Brain microvascular endothelial cell (primary cell): Measurements from ENCODE around the gene KIF5C.

ENCODE experiments used
- DNase-seq: peaks from one replicate; pipeline ENCODE4 v3.0.0-alpha.2; 2020
- H3K27ac ChIP-seq: fragments of 250-450 bp; sonication (Bioruptor Pico); 2 replicates; pipeline ENCODE4 v1.5.1; 2020; ENCODE audit warnings: mild to moderate bottlenecking, moderate library complexity
- H3K27me3 ChIP-seq: fragments of 250-450 bp; sonication (Bioruptor Pico); replicated peaks from 2 replicates; pipeline ENCODE4 v1.5.1; 2020; ENCODE audit warnings: mild to moderate bottlenecking
- H3K36me3 ChIP-seq: fragments of 250-450 bp; sonication (Bioruptor Pico); replicated peaks from 2 replicates; pipeline ENCODE4 v1.5.1; 2020; ENCODE audit warnings: mild to moderate bottlenecking
- H3K4me3 ChIP-seq: 2 replicates; pipeline ENCODE4 v1.5.1; 2011; ENCODE audit warnings: low read depth, mild to moderate bottlenecking, control low read depth, low read length, moderate library complexity
- in situ Hi-C: cut with HindIII; loops from 2 replicates; pipeline ENCODE4 v1.10.0; 2017; ENCODE audit warnings: low sequenced_read_pairs, low pct_ligation_motif_present
- TF ChIP-seq, protein P1 (sequence below): IDR thresholded peaks from 2 replicates; pipeline ENCODE4 v1.5.1; 2011; ENCODE audit warnings: low read depth, mild to moderate bottlenecking, moderate library complexity, low read length, control low read depth, inconsistent platforms; ENCODE audit errors: missing control alignments

Gene KIF5C

GRCh38 chr2:148909114-148909513 is 34.1 kb downstream of the KIF5C start:
- H3K36me3 ChIP-seq = no peaks in the 10 kb centered on the region
- no peak for DNase-seq
- in situ Hi-C loops = no loop called here
- no peaks in the 10 kb centered on the region for H3K27me3 ChIP-seq
- H3K4me3 ChIP-seq = no peak overlapping the region
- no peak overlapping the region for H3K27ac ChIP-seq
- TF ChIP-seq, protein P1, sequence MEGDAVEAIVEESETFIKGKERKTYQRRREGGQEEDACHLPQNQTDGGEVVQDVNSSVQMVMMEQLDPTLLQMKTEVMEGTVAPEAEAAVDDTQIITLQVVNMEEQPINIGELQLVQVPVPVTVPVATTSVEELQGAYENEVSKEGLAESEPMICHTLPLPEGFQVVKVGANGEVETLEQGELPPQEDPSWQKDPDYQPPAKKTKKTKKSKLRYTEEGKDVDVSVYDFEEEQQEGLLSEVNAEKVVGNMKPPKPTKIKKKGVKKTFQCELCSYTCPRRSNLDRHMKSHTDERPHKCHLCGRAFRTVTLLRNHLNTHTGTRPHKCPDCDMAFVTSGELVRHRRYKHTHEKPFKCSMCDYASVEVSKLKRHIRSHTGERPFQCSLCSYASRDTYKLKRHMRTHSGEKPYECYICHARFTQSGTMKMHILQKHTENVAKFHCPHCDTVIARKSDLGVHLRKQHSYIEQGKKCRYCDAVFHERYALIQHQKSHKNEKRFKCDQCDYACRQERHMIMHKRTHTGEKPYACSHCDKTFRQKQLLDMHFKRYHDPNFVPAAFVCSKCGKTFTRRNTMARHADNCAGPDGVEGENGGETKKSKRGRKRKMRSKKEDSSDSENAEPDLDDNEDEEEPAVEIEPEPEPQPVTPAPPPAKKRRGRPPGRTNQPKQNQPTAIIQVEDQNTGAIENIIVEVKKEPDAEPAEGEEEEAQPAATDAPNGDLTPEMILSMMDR = no peak

DNA sequence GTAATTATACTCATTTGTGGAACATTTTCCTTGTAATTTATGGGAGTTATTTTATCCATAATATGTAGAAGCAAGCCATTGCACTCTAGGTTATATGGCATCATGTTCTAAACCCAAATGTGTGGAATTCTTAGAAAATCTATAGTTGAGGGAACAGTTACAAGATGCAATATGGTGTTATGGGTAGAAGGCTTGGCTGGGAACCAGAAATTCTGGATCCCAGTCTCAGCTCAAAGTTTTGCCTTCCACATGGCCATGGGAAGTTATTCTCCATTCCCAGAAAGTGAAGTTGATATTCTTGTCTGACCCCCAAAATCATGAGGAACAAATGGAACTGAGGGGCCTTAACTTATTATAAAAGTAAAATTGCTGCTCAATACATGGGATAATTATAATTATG is 38.0 kb downstream of the KIF5C start:
- in situ Hi-C loops = no loop called here
- Histone ChIP-seq H3K4me3 (no peak overlapping the region), H3K27me3 (no peaks in the 10 kb centered on the region), H3K36me3 (no peaks in the 10 kb centered on the region), H3K27ac (no peak overlapping the region)
- no peak for DNase-seq
- TF ChIP-seq, protein P1 = no peak

GRCh38 chr2:148913492-148913891 is 38.5 kb downstream of the KIF5C start:
- in situ Hi-C loops = no loop called here

GRCh38 chr2:148914463-148914862 is 39.4 kb downstream of the KIF5C start:
- H3K36me3 ChIP-seq = no peaks in the 10 kb centered on the region
- DNase-seq = no peak
- in situ Hi-C loops = no loop called here
- TF ChIP-seq, protein P1 = no peak
- H3K4me3 ChIP-seq = no peak overlapping the region
- H3K27me3 ChIP-seq = no peaks in the 10 kb centered on the region
- H3K27ac ChIP-seq = no peak overlapping the region

More at GRCh38 chr2:148913492-148913891, 38.5 kb downstream of the KIF5C start:
- no peaks in the 10 kb centered on the region for H3K36me3 ChIP-seq
- H3K27me3 ChIP-seq = no peaks in the 10 kb centered on the region
- DNase-seq = no peak
- no peak overlapping the region for H3K27ac ChIP-seq
- TF ChIP-seq, protein P1 = no peak
- H3K4me3 ChIP-seq = no peak overlapping the region

DNA sequence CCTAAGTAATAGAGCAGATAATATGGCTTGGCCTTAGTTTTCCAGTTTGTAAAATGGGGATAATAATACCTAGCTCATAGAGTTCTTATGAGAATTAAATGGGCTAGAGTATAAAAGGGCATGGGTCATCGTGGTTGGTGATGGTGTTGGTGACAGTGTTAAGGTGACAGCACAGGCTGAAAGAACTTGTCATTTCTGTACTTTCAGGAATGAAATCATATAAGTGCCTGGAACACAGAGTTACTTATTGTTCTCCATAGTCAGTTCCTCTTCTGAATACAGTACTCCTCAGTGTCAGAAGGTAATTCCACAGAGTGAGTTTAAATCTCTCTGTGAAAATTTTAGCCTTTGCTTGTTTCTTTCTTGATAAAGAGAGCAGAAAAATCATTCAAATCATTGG is 42.4 kb downstream of the KIF5C start:
- TF ChIP-seq, protein P1 = no peak
- no peak overlapping the region for H3K4me3 ChIP-seq
- no peaks in the 10 kb centered on the region for H3K36me3 ChIP-seq
- no peak for DNase-seq
- no peaks in the 10 kb centered on the region for H3K27me3 ChIP-seq
- no peak overlapping the region for H3K27ac ChIP-seq
- in situ Hi-C loops = no loop called here

DNA sequence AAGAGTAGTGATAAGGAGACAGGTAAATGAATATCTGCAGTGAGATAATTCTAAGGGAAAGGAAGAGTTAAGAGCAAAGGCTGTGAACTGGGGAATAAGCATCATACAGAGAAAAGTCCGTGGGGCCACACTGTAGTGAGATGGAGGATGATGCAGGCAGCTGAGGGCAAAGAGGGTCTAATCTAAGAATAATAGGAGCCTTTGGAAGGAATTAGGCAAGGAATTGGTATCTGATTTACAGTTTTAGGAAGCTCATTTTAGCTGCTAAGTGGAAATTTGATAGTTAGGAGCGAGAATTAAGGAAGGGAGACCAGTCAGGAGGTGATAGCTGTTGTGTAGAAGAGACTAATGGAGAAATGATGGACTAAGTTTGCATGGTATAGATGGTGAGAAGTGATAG is 43.5 kb downstream of the KIF5C start:
- Histone ChIP-seq H3K36me3 (no peaks in the 10 kb centered on the region), H3K27me3 (no peaks in the 10 kb centered on the region), H3K4me3 (no peak overlapping the region), H3K27ac (no peak overlapping the region)
- in situ Hi-C loops = no loop called here
- no peak for DNase-seq
- TF ChIP-seq, protein P1 = no peak
